ENCODE data around the gene P2RY8.

P2RY8 gene

GRCh38 chrX:1417921-1418771, 118.8 kb downstream of the P2RY8 start:
- DNase-seq (ENCODE audit: low spot score) = no peak

- DNase-seq (ENCODE audit: low spot score) = no peak
Measured at GRCh38 chrX:1416965-1417760, 119.8 kb downstream of the P2RY8 start.

GRCh38 chrX:1416327-1416784, 120.6 kb downstream of the P2RY8 start:
- DNase-seq (ENCODE audit: low spot score) = no peak

All from ecto neural progenitor cell (in vitro differentiated cells).